ENCODE data around the gene NUP93.

GRCh38 chr16:56864960-56865359 is 135.0 kb downstream of the NUP93 start, which contains the start of gene SLC12A3:
- TF ChIP-seq EZH2 (IDR thresholded peaks at IDR 0.05) (no peak), POLR2AphosphoS5 (IDR thresholded peaks at IDR 0.05; ENCODE audit: borderline replicate concordance, low read depth, low read length) (no peak), FOXP2 (optimal IDR thresholded peaks at IDR 0.05; ENCODE audit: control extremely low read depth, extremely low read length, insufficient read depth) (no peak)
